HepG2 (cell line): ENCODE results near the gene DDIT4. TPM values are rescaled to one million over a fixed set of nuclear protein-coding genes. Genes with fewer than 3 reads are reported as not detected.
A peak's percentile ranks its signal among the peaks of the same experiment; 100 is the strongest.

Experiments used
- GABPA ChIP-seq, 2 experiments: IDR thresholded peaks; 2 replicates each; pipeline ENCODE4 v1.6.1; 2011 to 2016; ENCODE audit warnings: low read depth in 2 of 2, low read length in 1 of 2, missing biosample characterization in 1 of 2, missing genetic modification characterization in 1 of 2
- ZBTB25 ChIP-seq: IDR thresholded peaks from 2 replicates; pipeline ENCODE4 v1.6.1; 2018; ENCODE audit warnings: missing genetic modification reagents
- ZBTB40 ChIP-seq, 2 experiments: fragments of 450-650 bp in 1 of 2; sonication (generic) in 1 of 2; formaldehyde crosslinking in 1 of 2; IDR thresholded peaks; 2 replicates each; pipeline versions ENCODE4 v1.6.1 to v1.8.0; 2016 to 2022; ENCODE audit warnings: antibody characterized with exemption in 1 of 2, mild to moderate bottlenecking in 1 of 2, missing genetic modification reagents in 1 of 2
- ZHX2 ChIP-seq, 2 experiments: sonication (generic) in 1 of 2; formaldehyde crosslinking in 1 of 2; IDR thresholded peaks; 2 replicates each; pipeline versions ENCODE4 v1.6.1 to v1.9.0; 2014 to 2022; ENCODE audit warnings: antibody characterized with exemption in 1 of 2, borderline replicate concordance in 1 of 2, inconsistent platforms in 1 of 2, low read depth in 1 of 2, missing genetic modification reagents in 1 of 2
- polyA plus RNA-seq, 8 experiments: library from polyadenylated mRNA; depleted of rRNA in 3 of 8; stranded (reverse) in 7 of 8; unstranded in 1 of 8; fragments of >200 nt; fragmentation: Illumina TruSeq in 4 of 8; extraction: Trizol in 4 of 8; gene quantifications; 2 replicates each; pipeline versions ENCODE4 v1.2.1 to v1.2.3, GENCODE V29; 2011 to 2016; ENCODE audit warnings: low read depth in 4 of 8, missing spikeins in 1 of 8, mixed read lengths in 1 of 8; ENCODE audit not compliant: insufficient read depth in 1 of 8
- total RNA-seq, 5 experiments: library from RNA; depleted of rRNA; stranded (reverse); fragments of >200 nt; fragmentation: Illumina TruSeq; extraction: Trizol; gene quantifications; 2 replicates each; pipeline ENCODE4 v1.2.3, GENCODE V29; 2016; ENCODE audit warnings: low read depth in 1 of 5
- TF ChIP-seq, protein P1 (sequence below): sonication (generic); formaldehyde crosslinking; IDR thresholded peaks from 2 replicates; pipeline ENCODE4 v1.5.0; 2020; ENCODE audit warnings: missing genetic modification reagents

The DDIT4 gene
- total and polyA plus RNA-seq, 2 of the 13 experiments (the other 11 are each of a cell fraction or from before 2014, with no cell fraction given) = 35.6 to 40.7 TPM

DNA sequence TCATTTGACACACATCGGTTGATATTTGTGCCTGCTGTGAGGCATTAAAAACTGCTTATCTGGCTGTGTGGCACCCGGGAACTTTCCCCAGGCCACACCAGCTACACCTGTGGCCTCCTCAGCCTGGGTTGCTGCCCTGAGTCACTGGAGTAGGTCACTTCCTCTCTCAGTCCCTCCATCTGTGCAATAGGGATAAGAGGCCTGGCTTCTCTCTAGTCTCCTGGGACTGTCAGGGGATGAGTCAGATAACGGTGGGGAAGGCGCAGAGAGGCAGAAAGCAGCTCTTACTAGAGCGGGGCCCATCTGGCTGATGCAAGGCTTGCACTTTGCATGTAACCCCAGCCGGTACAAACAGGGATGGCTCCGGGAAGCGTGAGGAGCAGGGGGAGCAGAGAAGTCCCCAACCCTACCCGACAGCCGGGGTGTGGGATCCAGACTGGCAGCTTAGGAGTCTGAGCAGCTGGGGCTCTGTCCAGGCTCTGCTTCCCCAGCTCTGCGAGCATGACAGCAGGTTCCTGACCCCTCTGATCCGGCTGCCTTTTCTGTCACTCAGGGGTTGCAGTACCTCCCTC lies 47.0 kb downstream of the DDIT4 start (continued):
- no peak for TF ChIP-seq GABPA (IDR thresholded peaks at IDR 0.05; ENCODE audit: low read depth, low read length)
- peak; percentile 74 for TF ChIP-seq GABPA (CRISPR knock-in tag; IDR thresholded peaks at IDR 0.05; ENCODE audit: low read depth)
- TF ChIP-seq ZBTB40 (IDR thresholded peaks at IDR 0.05) = no peak
- TF ChIP-seq ZBTB40 (CRISPR knock-in tag; IDR thresholded peaks at IDR 0.05) = peak; percentile 80
- TF ChIP-seq ZHX2 (IDR thresholded peaks at IDR 0.05; ENCODE audit: low read depth) = no peak
- no peak for TF ChIP-seq ZHX2 (CRISPR knock-in tag; IDR thresholded peaks at IDR 0.05; ENCODE audit: borderline replicate concordance)
- TF ChIP-seq ZBTB25 = peak; percentile 78
- TF ChIP-seq, protein P1, sequence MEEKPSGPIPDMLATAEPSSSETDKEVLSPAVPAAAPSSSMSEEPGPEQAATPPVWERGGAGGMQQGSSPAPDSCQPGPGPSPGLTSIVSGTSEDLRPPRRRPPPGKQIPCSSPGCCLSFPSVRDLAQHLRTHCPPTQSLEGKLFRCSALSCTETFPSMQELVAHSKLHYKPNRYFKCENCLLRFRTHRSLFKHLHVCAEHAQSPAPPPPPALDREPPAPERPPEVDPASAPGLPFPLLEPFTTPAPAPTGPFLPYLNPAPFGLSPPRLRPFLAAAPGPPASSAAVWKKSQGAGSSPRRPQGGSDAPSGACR (CRISPR knock-in tag) = peak; percentile 80; the same call in 1 of the 2 replicates
